Epidermal melanocyte (primary cell): ENCODE measurements around the gene KRT32.
"Not testable (repeated sequence)": the region's sequence is repeated elsewhere in the genome, so short reads cannot be mapped to it uniquely, and the experiment has no call there.

Experiments used
- DNase-seq: peaks from one replicate; pipeline ENCODE4 v3.0.0; 2011; ENCODE audit warnings: low spot score; ENCODE audit not compliant: insufficient read length

Gene KRT32

DNA sequence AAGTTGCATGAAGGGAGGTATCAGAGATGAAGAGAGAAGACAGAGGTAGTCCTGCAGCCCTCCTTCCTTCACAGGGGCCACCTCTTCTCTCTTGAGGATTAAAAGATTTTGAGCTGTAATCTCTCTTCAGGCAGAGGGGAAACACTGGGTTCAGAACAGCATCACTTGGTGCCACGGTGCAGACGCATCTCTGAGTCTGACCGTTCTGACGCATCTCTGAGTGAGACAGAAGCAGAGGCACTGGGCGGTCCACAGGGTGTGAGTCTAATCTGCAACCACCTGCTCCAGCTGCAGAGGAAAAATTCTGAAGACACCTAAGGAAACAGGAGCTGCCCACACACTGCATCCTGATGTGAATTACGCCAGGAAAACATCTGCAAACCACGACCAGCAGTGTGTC, 37.5 kb downstream of the KRT32 start:
- no peak for DNase-seq

DNA sequence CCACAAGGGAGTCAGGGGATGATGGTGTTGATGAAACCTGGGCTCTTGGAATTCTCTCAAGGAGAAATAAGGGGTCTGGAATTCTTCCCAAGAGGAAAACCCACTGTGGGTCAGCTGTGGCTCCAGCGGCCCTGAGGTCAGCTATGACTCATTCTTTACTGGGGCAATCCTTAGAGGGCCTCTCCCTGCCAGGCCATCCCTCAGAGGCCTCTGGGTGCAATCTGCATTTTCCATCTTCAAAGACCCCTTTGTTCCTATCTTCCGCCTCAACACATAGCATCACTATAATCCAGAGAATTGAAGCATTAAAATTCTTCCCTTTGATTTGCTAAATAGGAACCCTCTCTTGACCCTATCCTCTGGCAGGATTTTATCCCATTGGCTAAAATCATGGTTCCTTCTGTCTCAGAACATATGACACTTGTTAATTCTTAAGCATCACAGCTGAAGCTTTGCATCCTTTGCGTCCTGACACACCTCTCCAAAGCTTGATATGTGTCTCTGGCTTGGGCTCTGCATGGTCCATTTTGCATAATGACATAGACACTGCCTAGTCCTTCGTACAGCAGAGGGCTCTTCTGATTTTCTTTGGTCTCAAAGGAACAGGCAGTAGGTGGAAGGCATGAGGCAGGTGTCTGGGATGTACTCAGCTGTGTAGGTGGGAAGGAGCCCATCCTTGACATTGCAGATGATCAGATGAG, 38.4 kb downstream of the KRT32 start:
- peak; percentile 56 for DNase-seq

DNA sequence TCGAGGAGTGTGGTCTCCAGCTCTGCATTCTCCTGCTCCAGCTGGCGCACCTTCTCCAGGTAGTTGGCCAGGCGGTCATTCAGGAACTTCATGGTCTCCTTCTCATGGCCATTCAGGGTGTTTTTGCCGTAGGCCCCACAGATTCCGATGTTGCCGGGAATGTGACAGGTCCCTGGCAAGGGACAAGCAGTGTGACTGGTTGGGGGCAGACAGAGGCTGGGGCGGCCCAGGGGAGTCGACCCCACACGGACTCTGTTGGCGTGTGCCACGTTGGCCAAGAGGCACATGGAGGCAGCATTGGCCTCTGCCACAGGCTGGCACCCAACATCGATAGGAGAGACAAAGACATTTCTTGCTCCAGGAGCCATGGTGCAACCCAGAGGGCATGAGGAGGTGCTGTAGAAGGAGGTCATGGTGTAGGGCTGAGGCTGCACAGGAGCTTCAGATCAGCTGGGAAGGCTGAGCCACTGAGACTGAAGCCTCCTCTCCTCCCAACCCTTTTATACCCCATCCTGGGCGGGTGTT, 43.0 kb downstream of the KRT32 start, which contains the start of gene KRT37:
KRT37 (minus strand) TSS at position 475 of the 525 bp plus-strand sequence; CDS start at position 413, 62 bp downstream.
- DNase-seq = no peak

DNA sequence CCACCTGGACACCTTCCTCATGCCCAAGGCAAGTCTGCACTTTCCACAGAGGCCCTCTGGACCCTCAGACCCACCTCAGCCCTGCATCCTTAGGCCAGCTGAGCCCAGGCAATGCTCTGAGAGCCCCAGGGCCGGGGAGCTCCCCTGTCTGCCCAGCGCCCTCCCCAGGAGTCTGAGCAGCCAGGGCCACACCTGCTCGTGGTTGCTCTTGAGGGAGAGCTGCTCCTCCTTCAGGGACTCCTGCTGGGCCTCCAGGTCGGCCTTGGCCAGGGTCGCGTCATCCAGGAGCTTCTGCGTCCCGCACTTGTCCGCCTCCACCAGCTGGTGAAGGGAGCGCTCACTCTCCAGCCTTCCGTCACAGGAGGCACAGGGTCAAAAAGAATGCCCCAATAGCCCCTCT, 44.6 kb downstream of the KRT32 start:
- not testable (repeated sequence) for DNase-seq

DNA sequence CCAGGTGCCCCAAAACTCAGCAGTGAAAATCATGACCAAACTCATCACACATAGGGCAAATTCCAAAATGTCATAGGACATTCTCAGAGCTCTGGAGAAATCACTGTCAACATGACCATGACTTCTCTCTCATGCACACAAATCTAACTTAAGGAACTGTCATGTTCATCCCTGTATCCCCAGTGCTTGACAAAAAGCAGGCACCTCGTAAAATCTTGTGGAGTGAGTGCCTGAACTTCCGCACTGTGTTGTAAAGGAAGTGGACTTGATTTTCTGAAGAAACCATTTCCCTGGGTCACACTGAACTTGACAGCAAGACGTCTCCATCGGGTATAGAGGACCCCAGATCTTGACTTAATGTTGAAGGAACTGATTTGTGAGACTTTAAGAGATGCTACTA, 45.6 kb downstream of the KRT32 start:
- no peak for DNase-seq

DNA sequence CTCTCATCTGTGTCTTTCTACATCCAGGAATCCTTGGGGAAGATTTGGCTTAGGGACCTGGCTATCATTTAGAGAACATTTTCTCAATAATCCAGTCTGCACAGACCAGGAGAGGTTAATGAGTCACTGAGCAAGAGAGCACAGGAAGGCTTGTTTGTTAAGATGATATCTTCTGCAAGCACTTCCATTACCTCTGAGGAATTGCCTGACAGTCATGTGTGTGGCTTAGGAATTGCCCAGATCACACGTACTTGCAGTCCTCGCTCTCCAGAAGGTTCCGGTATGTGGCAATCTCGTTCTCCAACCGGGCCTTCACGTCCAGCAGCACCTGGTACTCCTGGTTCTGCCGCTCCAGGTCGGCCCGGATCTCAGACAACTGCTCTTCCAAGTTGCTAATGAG, 46.1 kb downstream of the KRT32 start:
- no peak for DNase-seq

DNA sequence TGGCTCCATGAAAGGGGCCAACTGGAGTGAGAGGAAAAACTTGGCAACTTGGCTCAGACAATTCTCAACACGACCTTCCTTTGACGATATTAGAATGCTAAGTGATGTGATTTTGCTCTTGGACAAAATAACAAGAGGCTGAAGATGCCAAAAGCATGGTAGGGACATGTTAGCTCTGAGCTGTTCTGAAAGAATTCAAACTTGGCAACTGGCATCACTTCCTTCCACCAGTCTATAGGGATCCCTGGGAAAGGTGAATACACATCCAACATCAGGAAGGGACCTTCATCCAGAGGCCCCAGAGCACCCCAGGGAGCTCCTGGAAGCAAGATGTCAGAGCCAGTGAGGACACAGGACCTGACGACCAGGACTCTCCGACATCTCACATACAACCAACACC, 47.1 kb downstream of the KRT32 start:
- DNase-seq = no peak

DNA sequence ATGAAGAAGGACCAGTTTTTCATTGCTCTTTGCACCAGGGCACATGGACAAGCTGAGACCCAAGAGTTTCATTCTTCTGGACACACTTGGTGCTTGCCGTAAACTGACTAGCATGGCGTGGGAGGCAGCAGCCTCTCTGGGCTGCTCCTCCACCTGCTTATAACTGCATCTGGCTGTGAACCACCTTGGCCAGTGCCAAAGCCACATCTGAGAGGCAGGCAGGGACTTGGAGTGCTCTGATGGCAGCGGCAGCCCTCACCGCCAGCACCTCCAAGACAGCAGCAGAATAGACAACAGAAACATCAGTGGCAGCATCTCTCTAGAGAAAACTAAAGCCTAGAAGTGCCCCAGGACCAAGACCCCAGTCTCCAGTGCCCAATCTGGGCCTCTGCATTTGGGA, 47.5 kb downstream of the KRT32 start:
- no peak for DNase-seq

DNA sequence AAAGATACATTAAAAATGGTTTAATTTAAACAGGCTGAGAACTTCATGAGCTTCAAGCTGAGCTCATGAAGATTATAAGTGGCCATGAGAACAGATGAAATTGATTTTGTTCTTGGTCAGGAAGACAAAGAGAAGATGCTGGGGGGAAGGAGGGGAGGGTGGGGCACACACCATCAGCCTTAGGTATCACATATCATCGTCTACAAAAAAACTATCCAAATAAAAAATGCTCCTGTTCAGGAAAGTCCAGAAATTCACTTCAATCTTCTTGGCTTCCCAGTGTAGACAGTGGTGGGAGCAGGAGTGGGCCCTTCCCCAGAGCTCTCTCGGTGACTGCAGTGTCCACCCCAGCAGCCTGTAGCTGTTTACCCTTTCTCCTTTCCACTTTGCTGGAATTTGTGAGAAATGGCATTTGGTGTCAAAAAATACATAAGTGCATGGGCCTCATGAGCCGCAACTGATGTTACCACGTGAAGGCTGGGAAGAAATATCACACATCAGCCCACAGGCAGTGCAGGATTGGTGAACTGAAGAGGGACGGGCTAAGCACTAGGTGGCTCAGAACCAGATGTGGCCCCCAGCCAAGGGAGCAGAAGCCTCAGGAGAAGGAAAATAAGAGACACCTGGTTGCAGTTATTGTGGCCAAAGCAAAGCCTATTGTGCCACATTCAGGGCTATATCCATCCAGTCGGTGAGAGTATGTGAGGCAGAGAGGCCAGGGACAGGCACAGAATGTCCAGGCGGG, 48.9 kb downstream of the KRT32 start:
- no peak for DNase-seq

DNA sequence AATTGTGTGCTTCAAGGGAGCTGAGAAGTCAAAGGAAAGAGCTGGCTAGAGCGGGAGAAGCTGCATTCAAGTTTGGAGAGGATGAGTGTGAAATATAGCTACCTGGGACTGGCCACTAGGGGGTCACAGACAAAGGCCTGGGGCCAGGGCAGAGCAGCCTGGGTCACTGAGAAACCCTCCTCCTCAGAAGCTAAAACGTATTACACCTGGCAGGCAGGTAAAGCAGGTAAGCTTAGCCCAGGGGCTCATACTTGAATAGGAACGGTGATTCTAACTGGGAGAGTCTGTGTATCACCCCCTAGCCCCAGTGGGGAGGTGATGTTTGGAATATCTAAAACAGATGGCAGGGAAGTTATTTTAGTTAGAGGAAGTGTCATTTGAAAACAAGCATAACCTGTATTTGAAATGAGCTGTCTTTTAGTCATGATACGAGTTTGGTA, 49.6 kb downstream of the KRT32 start:
- DNase-seq = no peak

DNA sequence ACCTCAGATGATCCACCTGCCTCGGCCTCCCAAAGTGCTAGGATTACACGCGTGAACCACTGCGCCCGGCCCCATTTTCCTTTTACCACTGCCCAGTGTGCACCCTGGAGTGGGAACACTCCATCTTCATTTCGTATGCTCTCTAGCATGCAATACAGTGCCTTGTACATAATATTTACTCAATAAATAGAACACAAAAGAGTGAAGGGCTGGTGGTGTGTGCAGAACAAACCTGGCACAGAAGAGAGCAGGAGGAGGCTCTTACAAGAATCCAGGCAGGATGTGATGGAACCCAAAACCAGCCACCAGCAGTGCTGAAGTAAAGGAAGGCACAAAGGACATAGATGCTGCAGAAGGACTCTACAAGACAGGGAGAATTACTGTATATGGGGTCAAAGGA, 50.1 kb downstream of the KRT32 start:
- no peak for DNase-seq

DNA sequence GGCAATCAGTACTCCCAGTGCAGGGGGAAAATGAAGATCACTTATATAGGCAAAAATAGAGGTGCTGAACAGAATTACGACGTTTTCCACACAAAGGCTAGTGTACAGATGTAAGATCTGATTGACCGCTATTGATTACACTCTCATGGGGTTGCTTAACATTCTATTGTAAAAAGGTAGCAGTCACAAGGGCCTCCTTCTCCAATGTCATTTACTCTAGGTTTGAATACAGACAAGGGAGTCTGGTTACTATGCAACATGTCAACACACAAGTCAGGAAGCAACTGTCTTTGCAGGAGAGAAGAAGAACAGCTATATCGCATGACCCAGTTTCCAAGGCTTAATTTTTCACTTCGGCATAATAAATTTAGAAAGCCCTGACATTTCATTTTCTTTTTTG, 50.7 kb downstream of the KRT32 start:
- no peak for DNase-seq

DNA sequence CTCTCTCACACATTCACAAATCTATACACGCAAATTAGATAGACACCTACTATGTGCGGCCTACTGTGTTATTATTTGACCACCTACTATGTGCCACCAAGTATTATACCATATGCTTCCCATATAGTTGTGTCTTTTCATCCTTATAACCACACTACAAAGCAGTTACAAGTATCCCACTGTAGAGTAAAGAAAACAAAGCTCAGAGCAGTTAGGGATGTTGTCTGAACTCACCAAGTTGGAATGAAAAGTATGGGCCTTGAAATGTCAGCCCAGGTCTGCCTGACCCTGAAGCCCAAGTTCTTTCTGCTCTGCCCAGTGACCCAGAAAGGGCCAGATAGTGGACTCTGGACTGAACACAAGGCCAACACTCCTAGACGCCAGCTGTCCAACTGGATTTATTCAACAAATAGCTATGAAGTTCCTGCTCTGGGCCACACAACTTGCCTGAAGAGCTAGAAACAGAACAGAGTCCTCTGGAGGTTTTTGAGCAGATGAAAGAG, 51.3 kb downstream of the KRT32 start:
- DNase-seq = no peak

DNA sequence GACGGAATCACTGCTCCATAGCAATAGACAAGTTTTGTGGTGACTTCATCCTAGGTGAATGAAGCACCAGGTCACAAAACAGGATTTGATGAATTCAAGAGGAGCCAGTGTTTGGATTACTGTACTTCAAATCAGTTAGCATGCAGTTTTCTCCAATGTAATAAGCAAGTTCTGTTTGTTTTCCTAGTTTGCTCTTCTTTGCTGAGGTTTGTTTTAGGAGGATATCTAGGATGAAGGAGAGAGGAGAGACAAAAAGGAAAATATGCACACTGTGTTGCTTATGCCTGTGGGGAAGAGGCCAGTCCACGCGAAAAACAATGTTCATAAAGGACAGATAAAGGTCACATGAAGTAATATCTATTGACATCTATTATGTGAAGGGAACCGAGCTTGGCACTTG, 51.8 kb downstream of the KRT32 start:
- no peak for DNase-seq

DNA sequence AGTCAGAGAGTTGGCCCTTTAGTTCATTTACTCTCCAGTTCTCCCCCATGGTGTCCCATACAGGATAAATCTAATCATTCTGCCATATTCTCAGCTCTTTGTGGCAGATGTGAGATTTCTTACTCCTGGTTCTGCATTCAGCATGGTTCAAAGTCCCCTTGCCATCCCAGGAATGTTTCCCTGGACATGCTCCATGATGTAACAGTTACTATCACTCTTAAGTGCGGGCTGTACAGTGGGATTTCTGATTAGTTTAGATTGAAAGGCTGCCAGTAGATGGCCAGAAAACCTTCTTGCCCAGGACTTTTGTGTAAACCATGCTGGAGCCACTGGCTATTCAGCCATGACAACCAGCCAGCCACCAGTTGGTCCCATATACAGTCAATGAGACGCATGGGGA, 53.2 kb downstream of the KRT32 start:
- DNase-seq = no peak

DNA sequence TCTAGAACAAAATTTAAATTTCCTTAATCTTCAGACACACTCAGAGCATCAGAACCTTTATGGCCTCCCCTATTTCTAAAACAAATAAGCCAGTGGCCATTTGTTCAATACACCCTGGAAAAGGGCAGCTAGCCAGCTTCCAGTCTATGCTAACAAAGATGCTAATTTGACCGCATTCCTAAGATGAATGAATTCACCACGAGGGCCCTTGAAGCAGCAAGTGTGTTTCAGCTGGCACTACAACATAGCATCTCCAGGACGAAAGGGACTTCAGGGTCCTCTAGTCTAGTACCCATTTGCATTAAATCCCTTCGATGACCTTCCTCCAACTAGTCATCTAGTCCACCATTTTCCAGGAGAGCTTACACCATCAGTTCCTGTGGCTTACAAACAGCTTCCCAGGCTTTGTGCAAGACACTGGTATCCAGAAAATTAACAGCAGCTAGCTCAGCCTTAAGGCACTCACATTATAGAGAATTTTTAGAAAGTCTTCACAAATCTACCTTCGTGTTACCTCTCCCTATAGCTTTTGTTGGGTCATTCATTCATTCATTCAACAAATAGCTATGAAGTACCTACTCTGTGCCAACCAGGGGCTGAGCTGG, 53.7 kb downstream of the KRT32 start:
- no peak for DNase-seq

DNA sequence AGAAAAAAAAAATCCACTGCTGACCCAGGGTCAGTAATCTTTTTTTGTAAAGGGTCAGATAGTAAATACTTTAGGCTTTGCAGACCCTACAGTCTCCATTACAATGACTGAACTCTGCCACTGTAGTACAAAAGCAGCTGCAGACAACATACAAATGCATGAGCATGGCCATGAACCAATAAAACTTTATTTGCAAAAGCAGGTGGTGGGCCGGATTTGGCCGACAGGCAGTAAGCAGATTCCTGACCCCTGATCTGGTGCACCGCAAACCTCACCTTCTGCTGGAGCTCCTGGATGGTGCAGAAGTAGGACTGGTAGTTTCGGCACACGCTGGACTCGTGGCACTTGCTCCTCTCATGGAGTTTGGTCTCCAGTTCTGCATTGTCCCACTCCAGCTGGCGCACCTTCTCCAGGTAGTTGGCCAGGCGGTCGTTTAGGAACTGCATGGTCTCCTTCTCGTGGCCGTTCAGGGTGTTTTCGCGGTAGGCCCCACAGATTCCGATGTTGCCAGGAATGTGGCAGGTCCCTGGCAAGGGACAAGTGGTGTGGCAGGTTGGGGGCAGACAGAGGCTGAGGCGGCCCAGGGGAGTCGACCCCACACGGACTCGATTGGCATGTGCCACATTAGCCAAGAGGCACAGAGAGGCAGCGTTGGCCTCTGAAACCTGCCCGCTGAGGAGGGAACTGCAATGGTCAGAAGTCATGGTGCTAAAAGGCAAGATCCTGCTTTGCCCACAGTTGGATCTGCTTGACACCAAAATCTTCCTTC, 55.9 kb downstream of the KRT32 start:
- DNase-seq = no peak
